NCI-H524 (cell line): ENCODE measurements around the gene GPRC5D.

Experiments used
- DNase-seq, 2 experiments: peaks; one replicate each; lab custom pipeline; 2025; lab: John Stamatoyannopoulos, UW

Gene GPRC5D

DNA sequence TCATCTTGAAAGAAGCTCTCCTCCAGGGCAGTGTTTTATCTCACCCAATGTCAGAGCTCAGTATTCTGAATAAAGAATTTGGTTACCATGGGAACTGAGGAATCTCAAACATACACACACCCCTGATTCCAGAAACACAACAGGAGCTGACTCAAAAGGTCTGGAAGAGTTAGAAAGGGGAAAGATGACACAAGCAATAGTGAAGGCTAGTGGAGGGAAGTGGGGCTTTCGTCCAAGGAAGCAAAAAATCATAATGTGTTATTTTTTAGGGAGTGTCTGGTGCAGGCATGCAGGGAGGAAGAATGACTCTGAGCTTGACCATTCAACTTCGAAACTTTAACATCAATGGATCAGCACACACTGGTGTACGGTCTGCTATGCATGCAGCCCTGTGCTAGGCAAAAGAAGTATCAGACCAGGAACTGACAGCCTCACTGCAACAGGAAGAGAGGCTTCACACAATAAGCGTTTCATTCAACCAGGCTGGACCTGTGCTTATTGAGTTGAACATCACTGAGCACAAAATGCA is 27.8 kb upstream of the GPRC5D start:
- no peak for DNase-seq

DNA sequence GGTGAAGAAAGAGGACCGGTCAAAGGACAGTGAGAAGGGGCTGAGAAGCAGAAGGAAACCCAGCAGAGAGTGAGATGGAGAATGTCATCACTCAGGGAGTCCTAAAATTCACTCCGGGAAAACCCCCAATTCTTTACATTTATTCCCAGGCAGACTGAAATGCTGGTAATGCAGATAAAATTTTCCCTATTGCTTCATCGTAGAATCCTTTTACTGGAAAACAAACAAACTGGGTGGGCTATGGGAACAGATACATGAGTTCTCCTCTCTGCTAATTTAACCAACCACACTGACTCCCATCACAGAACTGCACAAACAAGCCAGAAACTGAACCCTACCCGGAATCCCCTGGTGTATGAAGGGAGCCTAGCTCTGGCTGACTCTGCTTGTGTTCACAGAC is 27.2 kb upstream of the GPRC5D start:
- no peak for DNase-seq

DNA sequence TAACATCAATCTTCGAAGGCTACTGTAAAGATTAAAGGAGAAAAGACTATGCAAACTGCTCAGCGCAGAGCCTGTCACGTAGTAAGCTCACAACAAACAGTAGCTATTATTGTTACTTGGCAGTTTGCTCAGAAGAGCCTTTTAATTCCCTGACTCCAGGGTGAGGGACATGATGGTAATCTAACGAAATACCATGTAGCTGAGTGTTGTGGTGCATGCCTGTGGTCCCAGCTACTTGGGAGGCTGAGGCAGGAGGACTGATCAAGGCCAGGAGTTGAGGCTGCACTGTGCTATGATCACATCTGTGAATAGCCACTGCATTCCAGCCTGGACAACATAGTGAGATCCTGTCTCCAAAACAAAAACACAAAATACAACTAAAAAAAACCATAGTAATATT is 25.3 kb upstream of the GPRC5D start:
- DNase-seq = no peak

DNA sequence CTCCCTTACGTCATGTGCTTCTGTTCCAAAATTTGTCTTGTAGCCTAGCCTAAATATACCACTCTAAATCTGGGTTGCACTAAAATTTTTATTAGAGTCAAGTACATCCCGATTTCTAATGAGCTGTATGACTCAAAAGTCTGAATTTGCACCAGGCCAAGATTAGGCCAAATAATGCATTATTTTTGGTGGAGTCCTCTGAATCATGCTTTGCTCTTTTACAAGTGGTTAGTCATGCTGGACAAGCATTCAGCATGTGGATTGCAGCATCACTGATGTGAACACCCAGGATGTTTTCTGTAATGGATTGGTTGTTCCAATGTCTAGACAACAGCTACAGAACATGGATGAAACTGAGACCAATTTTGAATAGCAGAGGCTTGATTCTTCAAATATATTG is 24.4 kb upstream of the GPRC5D start:
- no peak for DNase-seq

DNA sequence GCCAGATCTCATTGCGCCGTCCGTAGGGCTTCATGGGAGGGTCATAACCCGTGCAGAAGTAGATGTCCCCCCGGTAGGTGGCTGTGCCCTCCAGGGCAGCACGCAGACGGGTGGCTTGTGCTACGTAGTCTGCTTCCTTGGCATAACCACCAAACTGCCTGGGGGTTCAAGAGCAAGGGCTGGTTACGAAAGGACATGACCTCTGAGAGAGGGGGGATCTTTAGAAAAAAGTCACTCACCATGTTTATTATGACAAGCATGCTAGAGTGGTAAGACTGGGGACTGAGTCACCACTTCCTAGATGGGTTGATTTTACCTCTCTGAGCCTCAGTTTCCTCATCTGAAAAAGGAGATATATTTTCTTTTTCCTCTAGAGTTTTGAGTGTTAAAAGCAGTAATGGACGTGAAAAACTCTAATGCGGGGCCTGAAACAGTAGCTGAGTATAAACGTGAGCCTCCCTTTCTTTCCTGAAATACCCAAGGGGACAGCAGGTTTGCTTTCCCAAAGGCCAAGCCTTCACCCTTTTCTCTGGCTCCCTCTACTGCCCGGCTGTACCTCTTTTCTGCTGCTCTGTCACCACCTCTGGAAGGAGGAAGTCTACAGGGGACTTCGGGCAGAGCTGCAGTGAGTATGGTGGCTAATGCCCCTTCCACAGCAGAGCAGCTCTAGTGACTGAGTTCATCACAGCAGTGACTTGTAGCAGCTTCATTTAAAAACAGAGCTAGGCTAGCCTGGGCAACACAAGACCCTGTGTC is 23.5 kb upstream of the GPRC5D start:
- DNase-seq = peak; percentile 24 to 52

DNA sequence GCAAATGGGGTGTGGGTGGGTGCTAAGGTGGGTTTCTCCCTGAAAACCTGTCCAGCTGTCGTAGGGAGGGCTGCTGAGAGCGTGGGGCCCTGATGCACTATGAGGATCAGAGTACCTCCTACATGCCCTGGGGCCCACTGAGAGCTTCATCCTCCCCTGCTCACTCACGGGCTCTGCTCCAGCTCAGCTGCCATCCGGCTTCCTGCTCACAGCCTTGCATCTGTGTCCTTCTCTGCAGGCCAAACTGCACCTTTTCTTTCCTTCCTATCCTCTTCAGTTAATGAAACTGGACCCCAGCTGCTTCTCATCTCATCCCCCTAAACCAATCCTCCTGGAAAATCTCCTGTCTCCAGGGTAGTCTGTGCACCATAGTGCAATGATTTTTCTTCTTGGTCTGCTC is 22.2 kb upstream of the GPRC5D start:
- DNase-seq = no peak

DNA sequence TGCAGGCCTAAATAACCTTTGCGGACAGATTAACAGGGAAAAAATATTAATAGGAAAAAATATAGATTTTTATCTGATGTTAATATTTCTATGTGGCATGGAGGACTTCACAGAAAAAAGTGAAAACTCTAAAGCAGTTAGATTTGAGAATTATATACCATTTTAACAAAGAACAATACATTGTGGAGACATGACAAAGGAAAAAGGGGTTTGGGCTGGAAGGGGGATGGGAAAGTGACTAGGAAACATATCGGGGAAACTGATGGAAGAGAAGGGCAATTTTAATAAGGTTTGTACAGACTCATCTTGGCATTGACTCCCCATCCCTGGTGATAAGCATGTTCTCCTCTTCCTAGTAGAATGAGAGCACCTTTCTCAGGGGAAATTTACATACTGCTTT is 21.0 kb upstream of the GPRC5D start:
- no peak for DNase-seq

DNA sequence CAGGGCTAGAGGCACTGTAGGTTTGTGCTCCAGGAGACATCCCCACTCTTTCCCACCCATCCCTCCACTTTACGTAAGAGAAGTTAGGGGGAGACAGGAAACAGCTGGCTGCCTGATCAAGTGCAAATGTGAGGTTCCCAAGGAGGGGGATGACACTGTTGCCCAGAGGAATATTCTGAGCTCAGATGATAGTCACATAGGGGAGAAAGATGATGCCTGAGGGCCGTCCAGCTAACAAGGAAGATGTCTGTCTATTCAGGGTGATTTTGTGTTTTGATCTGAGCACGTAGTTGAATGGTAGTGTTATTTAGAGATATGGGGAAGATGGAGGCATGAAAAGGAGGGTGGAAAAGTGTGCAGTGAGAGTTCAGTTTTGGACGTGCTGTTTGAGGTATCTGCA is 13.9 kb upstream of the GPRC5D start:
- no peak for DNase-seq

DNA sequence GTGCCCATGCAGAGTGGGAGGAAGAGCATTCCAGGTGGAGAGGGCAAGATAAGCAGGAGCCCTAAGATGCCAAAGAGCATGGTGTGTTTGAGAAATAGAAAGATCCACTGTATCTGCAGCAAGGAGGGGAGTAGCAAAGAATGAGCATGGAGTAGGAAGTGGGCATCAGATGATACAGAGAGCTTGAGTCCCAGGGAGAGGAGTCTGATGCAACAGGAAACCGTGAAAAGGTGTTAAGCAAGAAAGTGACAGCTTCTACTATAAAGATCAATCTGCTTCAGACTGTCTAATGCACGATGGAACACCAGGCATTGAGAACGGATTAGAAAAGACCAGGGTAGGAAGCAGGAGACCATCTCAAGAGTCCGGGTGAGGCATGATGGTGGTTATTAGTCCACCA is 12.3 kb upstream of the GPRC5D start:
- DNase-seq = no peak

DNA sequence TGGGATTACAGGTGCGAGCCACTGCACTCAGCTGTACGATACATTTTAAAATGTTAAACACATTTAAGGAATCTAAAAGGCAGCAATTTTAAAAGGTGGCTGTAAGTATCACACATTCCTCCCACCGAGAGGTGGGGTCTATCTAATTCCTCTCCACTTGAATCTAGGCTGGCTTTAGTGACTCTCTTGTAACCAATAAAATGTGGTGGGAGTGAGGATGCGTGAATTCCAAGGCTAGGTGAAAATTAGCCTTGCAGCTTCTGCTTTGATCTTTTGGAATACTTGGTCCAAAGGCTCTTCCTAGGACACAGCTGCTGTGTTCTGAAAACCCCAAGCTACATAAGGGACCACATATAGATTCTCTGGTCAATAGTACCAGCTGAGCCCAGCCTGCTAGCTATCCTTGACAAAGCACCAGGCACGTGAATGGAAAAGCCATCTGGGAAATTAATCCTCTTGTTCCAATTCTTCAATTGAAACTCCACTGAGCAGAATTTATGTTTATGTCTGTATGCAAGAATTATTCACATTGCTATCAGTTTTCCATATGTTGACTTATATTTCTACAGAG is 8.8 kb upstream of the GPRC5D start:
- DNase-seq = peak in 1 of 2 experiments; percentile 63

DNA sequence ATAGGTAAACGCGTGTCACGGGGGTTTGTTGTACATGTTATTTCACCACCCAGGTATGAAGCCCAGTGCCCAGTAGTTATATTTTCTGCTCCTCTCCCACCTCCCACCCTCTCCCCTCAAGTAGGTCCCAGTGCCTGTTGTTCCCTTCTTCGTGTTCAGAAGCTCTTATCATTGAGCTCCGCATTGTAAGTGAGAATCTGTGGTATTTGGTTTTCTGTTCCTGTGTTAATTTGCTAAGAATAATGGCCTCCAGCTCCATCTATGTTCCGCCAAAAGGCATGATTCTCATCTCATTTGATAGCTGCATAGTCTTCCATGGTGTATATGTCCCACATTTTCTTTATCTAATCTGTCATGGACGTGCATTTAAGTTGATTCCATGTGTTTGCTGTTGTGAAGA is 6.9 kb upstream of the GPRC5D start:
- no peak for DNase-seq

DNA sequence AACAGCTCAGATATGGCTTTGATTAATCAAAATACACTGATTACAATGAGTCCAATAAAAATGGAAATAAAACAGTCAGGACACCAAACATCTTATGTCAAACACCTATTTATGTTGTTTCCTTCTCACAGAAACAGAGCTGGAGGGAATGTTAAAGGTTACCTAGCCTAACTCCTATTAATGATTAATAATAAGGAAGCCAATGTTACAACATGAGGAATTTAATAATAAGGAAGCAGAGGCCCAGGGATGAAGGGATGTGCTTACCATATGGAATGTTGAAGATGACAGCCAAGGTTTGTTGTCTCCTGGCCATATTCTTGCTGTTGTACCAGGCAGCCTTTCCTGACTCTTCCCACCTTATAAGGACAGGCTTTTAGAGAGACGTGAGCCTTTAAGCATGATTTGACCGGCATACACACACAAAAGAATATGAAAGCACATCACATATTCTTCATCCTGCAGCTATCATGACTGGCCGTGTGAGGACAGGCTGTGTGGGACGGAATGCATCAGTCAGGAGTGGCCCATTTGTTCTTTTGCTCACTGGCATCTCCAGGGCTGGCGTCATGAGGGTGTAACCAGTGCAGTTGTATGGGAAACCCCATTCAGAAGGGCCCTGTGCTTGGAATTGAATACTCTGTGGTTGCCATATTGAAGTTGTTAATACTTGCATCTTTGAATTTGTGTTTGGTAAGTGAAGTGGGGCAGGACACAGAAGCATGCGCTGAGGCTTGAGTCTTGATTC is 3.1 kb upstream of the GPRC5D start:
- peak in 1 of 2 experiments; percentile 4 for DNase-seq

DNA sequence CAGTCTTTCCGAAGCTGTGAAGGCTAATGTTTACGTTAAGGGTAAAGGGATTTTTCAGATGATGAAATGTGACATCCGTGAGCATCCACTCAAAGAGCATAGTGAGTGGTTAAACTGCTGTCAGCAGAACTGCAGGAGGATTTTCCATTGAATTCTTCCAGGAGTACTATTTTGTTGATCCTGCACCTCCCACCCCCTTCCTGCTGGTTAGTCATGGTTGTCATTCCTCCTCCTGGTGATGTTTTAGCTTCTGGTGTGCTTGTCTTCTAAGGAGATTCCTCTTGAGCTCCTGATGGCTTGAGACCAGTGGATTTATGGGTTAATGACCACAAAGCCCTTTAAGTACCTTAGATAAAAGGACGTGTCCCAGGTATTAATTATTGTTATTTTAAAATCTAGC is 2.4 kb upstream of the GPRC5D start:
- peak; percentile 41 to 67 for DNase-seq

DNA sequence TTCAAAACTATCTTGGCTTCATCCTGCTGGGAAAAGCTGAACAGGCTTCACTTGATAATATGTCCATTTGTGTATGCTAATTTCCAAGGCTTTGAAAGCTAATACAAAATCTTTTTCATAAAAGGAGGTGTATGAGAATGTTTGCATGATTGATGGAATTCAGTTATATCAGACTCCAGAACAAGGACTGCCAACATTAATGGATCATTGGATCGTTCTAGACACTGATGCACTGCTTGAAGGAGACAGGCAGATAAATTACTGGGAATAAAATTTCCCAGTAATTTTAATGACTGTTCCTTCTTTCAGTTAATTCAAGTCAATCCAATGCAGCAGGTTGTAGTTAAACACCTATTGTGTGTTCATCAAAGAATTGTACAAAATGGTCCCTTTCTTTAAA is 466 bp downstream of the GPRC5D start:
- DNase-seq = no peak

DNA sequence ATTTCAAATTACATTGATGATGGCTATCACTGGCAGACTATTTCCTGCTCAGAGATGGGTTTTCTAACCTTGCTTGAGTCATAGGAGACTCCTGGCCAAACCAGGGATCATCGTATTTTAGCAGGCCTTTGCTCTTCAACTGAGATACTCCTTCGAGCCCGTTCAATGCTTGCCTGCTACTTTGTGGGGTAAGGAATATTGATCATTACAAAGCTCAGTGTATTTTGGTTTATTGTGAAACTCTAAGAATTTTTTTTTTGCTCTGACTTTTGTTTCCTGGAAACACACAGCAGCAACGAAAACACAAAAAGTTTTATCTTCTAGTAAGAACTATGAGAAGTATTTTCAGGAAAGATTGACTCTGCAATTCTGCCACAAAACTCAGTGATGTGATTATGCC is 4.1 kb downstream of the GPRC5D start:
- no peak for DNase-seq

DNA sequence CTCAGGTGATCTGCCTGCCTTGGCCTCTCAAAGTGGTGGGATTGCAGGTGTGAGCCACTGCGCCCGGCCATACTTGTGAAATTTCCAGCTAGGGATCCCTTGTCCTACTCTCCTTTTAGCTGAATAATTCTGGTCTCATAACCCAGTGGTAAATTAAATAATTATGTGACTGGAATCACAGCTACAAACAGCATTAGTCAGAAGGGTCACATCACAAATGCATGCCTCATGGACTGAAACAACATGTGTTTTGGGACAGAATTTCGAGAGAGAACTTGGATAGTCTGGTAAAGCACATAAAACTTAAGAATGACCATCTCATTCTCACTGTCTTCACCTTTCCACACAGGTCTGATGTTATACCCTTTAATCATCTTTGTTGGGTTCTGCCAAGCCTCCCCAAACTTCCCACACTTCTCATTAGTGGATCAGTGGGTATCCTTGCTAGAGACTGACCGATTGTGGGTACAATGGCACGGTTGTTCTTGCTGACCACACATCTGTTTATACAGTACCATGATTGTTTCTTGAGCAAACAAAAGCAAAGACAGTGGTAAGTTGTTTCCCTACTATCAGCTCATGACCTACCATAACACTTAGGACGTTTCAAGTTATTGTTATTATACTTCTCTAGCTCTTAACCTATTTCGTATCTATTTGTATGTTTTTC is 5.1 kb downstream of the GPRC5D start:
- DNase-seq = no peak

DNA sequence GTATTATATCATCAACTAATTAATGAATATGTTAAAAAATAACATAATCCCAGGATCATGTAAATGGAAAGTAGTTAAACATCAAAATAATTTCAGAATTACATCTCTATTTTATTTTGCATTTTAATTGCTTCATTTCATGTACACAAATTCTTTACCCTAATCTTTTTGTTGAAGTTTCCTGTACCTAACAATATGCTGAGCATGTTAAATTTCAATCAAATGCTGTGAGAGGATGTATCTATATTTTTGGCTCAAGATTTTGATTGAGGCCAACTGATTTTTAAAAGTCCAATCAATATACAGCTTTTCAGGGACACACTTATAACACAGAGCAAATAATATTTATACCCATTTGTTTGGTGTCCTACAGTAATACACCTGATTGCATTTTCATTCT is 6.4 kb downstream of the GPRC5D start:
- no peak for DNase-seq

DNA sequence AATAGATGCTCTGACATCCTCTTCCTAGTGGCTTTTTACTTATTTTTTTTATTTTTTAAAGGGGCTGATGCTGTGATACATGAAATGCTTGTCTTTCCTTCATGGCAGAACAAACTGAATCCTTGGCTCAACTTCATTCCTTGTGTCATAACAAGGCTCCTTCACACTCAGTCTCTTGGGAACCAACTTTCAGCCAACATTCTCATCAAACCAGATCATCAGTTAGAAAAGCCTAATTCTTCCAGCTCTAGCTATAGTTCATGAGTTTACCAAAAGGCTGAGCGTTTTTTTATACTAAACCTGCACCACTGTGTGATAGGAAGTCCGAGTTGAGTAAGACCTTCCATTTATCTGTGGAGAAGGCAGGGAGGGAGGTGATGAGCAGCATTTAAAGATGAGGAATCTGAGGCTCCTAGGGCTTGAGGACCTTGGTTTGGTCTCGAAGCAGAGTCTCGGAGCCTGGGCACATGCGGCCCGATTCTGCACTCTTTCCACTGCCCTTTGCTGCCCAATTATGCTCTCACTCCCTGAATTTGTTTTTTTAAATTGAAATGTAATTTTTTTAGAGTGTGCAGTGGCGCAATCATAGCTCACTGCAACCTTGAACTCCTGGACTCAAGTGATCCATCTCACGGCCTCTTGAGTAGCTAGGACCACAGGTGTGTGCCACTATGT is 8.2 kb downstream of the GPRC5D start:
- DNase-seq = no peak

DNA sequence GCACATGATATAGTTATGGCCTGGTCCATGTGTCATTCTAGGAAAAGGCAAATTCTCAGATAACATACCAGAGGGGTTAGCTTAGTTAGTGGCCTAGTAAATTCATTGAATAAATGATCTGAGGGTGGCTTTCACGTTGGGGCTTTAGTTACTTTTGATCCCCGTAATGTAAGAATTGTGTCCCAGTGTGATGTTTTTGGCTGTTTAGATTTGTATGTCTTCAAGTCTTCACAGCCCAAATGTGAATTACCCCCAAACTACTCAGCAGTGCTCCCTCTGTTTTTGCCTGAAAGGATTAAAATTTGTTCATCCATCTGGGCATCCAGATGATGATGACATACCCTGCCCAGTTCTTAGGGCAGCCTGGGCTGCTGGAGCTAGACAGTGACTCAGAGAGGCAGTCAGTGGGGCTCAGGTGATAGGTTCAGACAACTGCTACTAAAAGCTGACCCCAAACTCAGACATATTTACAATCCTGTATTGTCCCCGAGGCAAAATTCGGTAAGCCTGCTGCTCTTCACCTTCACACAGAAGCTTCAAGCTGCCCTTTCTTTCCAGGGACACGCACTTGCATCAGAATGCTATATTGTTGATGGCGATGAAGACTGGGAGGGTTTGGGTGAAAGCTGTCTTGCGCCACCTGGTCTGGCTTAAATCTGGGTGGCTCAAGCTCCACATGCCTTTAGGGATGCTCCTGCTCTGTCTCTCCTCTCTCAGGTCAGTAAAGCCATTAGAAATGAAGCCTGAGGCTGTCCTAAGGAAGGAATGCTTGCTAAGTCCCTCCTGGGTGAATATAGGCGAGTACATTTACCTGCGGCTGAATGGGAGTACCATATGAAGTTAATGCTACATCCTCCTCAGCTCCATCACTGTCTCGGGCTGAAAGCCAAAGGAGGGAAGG is 10.3 kb downstream of the GPRC5D start:
- DNase-seq = peak; percentile 55 to 77

DNA sequence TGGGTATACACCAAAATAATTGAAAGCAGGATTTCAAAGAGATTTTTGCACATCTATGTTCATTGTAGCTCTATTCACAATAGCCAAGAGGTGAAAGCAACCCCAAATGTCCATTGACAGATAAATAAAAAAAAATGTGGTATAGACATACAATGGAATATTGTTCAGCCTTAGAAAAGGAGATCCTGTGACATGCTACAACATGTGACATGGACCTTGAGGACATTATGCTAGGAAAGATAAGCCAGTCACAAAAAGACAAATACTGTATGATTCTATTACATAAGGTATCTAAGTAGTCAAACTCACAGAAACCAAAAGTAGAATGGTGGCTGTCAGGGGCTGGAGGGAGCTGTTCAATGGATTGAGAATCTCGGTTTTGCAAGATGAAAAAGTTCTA is 12.1 kb downstream of the GPRC5D start:
- DNase-seq = no peak

DNA sequence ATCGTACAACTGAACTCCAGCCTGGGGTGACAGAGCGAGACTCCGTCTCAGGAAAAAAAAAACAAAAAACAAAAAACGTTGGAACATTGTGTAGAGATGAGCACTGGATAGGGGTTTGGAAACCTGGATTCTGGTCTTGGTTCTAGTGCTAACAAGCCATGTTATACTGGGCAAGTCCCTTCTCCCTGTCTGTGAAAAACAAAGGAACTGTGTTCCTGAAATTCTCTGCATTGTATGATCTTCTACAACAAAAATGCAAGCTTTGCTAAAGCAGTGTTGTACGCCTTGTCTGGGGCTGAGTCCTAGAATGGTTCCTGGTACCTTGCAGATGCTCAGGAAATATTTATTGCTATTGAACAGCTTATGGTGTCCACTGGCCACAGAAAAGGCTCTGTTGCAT is 13.4 kb downstream of the GPRC5D start:
- DNase-seq = no peak
